OCI-LY7 (cell line): ENCODE measurements around the gene SIGLEC7. TPM values are rescaled to one million over a fixed set of nuclear protein-coding genes. Genes with fewer than 3 reads are reported as not detected.

Source experiments
- BruUV-seq: library from RNA; stranded (reverse); fragments of 400-500 nt; replicated peaks from 2 replicates; lab custom pipeline; 2021; lab: Mats Ljungman, UMichigan
- CTCF ChIA-PET: fragments of 300-600 bp; sonication (Branson Sonifier 250); formaldehyde crosslinking; loops from one replicate; lab custom pipeline; 2022; ENCODE audit warnings: antibody characterized with exemption; ENCODE audit not compliant: unreplicated experiment; lab: Charles Lee
- POLR2A ChIA-PET: fragments of 300-600 bp; sonication (Branson Sonifier 250); formaldehyde crosslinking; loops from one replicate; lab custom pipeline; 2022; ENCODE audit warnings: antibody characterized with exemption; lab: Charles Lee
- DNase-seq: peaks from one replicate; pipeline ENCODE4 v3.0.0-alpha.2; 2015; ENCODE audit warnings: low spot score
- H2AFZ ChIP-seq: fragments of 200-600 bp; sonication (generic), shearing (Covaris generic); 2 replicates; pipeline ENCODE4 v1.6.1; 2014; ENCODE audit warnings: mild to moderate bottlenecking, antibody characterized with exemption, low read length, moderate library complexity
- H3K27ac ChIP-seq: fragments of 200-600 bp; sonication (generic); 2 replicates; pipeline ENCODE4 v1.5.1; 2014; ENCODE audit warnings: mixed run types, low read depth, mild to moderate bottlenecking, moderate library complexity, low read length, inconsistent platforms; ENCODE audit not compliant: poor library complexity, severe bottlenecking
- H3K36me3 ChIP-seq: fragments of 200-600 bp; sonication (generic); 2 replicates; pipeline ENCODE4 v1.6.1; 2014; ENCODE audit warnings: mild to moderate bottlenecking, antibody characterized with exemption, low read length, moderate library complexity, mixed read lengths; ENCODE audit not compliant: insufficient read depth
- H3K4me1 ChIP-seq: fragments of 200-600 bp; sonication (generic); 2 replicates; pipeline ENCODE4 v1.5.1; 2014; ENCODE audit warnings: mild to moderate bottlenecking, low read length; ENCODE audit not compliant: insufficient read depth, poor library complexity, severe bottlenecking
- H3K4me2 ChIP-seq: fragments of 200-600 bp; sonication (generic); 2 replicates; pipeline ENCODE4 v1.6.1; 2014; ENCODE audit warnings: mild to moderate bottlenecking, low read length
- H3K4me3 ChIP-seq: fragments of 200-600 bp; sonication (generic); 2 replicates; pipeline ENCODE4 v1.5.1; 2014; ENCODE audit warnings: mild to moderate bottlenecking, low read depth, low read length; ENCODE audit not compliant: poor library complexity, severe bottlenecking
- H3K79me2 ChIP-seq: fragments of 200-600 bp; sonication (generic); 2 replicates; pipeline ENCODE4 v1.6.1; 2016; ENCODE audit warnings: low read depth, mild to moderate bottlenecking, low read length, moderate library complexity, mixed read lengths; ENCODE audit not compliant: insufficient read depth
- H3K9me2 ChIP-seq: fragments of 200-600 bp; sonication (generic); 2 replicates; pipeline ENCODE4 v1.6.1; 2016; ENCODE audit warnings: mild to moderate bottlenecking, low read length, mixed read lengths; ENCODE audit not compliant: insufficient read depth
- H3K9me3 ChIP-seq: fragments of 200-600 bp; sonication (generic); 2 replicates; pipeline ENCODE4 v1.6.1; 2014; ENCODE audit warnings: mild to moderate bottlenecking, mixed run types, low read length, mixed read lengths
- H4K20me1 ChIP-seq: fragments of 200-600 bp; sonication (generic); 2 replicates; pipeline ENCODE4 v1.6.1; 2014; ENCODE audit warnings: mild to moderate bottlenecking, antibody characterized with exemption, low read length, moderate library complexity, mixed read lengths; ENCODE audit not compliant: insufficient read depth
- EZH2phosphoT487 ChIP-seq: fragments of 200-600 bp; sonication (generic); IDR thresholded peaks from 2 replicates; pipeline ENCODE4 v1.6.1; 2018; ENCODE audit warnings: low read depth, borderline replicate concordance, mild to moderate bottlenecking, mixed run types, antibody characterized with exemption, low read length, moderate library complexity, mixed read lengths
- intact Hi-C: fragments of 100-400 bp; cut with micrococcal nuclease; formaldehyde crosslinking; loops from one replicate; pipeline ENCODE4 v1.10.0; 2022; ENCODE audit not compliant: unreplicated experiment
- total RNA-seq, 2 experiments: library from RNA; depleted of rRNA in 1 of 2; stranded (reverse); fragments of >200 nt in 1 of 2; shearing (Covaris generic) in 1 of 2; gene quantifications; 2 replicates each; pipeline ENCODE4 v1.2.3, GENCODE V29; 2014 to 2022
- TF ChIP-seq, protein P1 (sequence below): fragments of 200-600 bp; sonication (generic); conservative IDR thresholded peaks from 2 replicates; pipeline ENCODE4 v1.5.1; 2014; ENCODE audit warnings: mild to moderate bottlenecking, antibody characterized with exemption, low read length, moderate library complexity, mixed read lengths

Gene SIGLEC7
- total RNA-seq, 2 experiments from 2014 or later = not detected

- Histone ChIP-seq H4K20me1 (no peaks in the 10 kb centered on the region), H3K9me2 (no peaks in the 10 kb centered on the region), H3K27ac (no peak overlapping the region), H3K36me3 (no peaks in the 10 kb centered on the region), H3K79me2 (no peaks in the 10 kb centered on the region), H3K4me2 (no peak overlapping the region), H2AFZ (no peak overlapping the region), H3K4me3 (no peak overlapping the region), H3K4me1 (peaks cover 11% of the 10 kb centered on the region), H3K9me3 (no peaks in the 10 kb centered on the region)
- BruUV-seq = no TSS peak
- POLR2A ChIA-PET = no interaction called here
- TF ChIP-seq EZH2phosphoT487 = no peak
- TF ChIP-seq, protein P1, sequence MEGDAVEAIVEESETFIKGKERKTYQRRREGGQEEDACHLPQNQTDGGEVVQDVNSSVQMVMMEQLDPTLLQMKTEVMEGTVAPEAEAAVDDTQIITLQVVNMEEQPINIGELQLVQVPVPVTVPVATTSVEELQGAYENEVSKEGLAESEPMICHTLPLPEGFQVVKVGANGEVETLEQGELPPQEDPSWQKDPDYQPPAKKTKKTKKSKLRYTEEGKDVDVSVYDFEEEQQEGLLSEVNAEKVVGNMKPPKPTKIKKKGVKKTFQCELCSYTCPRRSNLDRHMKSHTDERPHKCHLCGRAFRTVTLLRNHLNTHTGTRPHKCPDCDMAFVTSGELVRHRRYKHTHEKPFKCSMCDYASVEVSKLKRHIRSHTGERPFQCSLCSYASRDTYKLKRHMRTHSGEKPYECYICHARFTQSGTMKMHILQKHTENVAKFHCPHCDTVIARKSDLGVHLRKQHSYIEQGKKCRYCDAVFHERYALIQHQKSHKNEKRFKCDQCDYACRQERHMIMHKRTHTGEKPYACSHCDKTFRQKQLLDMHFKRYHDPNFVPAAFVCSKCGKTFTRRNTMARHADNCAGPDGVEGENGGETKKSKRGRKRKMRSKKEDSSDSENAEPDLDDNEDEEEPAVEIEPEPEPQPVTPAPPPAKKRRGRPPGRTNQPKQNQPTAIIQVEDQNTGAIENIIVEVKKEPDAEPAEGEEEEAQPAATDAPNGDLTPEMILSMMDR = no peak
- DNase-seq = no peak
- intact Hi-C loops = no loop called here
- CTCF ChIA-PET = no interaction called here
These were observed 21.9 kb upstream of the SIGLEC7 start for GRCh38 chr19:51120160-51120559.

DNA sequence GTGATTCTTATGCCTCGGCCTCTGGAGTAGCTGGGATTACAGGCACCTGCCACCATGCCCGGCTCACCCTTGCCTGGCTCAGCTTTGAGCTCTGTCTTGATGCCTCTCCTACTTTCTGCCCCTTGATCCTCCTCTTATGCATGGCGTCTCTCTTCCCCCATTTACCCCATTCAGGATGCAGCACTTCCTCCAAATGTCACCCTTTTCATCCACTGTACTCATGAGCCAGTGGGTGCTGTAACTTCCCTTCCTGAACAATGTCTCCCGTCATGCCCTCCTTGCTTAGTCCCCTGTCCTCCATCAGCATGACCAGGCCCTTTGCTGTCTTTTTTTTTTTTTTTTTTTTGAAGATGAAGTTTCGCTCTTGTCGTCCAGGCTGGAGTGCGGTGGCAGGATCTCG lies 20.8 kb upstream of the SIGLEC7 start:
- H3K4me1 ChIP-seq = peaks cover 11% of the 10 kb centered on the region
- intact Hi-C loops = no loop called here
- H3K79me2 ChIP-seq = no peaks in the 10 kb centered on the region
- ChIA-PET CTCF (no interaction called here), POLR2A (no interaction called here)
- no peaks in the 10 kb centered on the region for H4K20me1 ChIP-seq
- no peak for DNase-seq
- H2AFZ ChIP-seq = no peak overlapping the region
- no peak for TF ChIP-seq EZH2phosphoT487
- TF ChIP-seq, protein P1 = no peak
- no peaks in the 10 kb centered on the region for H3K9me3 ChIP-seq
- H3K9me2 ChIP-seq = no peaks in the 10 kb centered on the region
- H3K27ac ChIP-seq = no peak overlapping the region
- no peaks in the 10 kb centered on the region for H3K36me3 ChIP-seq
- no peak overlapping the region for H3K4me3 ChIP-seq
- no TSS peak for BruUV-seq
- no peak overlapping the region for H3K4me2 ChIP-seq

DNA sequence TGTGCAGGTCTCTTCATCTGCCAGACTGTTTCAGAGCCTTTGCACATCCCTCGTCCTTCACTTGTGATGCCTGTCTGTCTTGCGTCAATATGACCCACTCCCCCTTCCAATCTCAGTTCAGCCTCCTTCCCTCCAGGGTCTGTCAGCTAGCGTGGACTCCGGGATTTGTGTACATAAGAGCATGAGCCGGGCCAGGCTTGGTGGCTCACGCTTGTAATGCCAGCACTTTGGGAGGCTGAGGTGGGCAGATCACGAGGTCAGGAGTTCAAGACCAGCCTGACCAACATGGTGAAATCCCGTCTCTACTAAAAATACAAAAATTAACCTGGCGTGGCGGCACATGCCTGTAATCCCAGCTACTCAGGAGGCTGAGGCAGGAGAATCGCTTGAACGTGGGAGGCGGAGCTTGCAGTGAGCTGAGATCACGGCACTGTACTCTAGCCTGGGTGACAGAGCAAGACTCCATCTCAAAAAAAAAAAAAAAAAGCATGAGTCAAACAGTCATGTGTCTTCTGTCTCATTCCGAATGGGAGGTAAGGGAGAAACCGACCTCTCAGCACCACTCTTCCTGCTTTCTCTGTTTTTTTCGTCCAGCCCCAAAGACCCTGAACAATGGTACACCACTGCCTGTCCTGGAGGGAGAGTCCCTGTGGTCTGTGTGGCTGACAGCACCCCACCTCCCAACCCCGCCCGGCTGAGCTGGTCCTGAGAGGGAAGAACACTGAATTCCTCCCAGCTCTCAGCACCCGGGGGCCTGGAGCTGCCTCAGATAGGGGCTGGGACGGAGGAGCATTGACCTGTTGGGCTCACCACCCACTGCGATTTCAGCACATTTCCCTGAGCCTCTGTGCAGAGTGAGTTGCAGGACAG lies 19.8 kb upstream of the SIGLEC7 start:
- POLR2A ChIA-PET = no interaction called here
- no peaks in the 10 kb centered on the region for H4K20me1 ChIP-seq
- H2AFZ ChIP-seq = no peak overlapping the region
- H3K79me2 ChIP-seq = no peaks in the 10 kb centered on the region
- no peak overlapping the region for H3K4me3 ChIP-seq
- no TSS peak for BruUV-seq
- H3K9me3 ChIP-seq = no peaks in the 10 kb centered on the region
- H3K4me2 ChIP-seq = no peak overlapping the region
- H3K27ac ChIP-seq = no peak overlapping the region
- DNase-seq = no peak
- H3K9me2 ChIP-seq = no peaks in the 10 kb centered on the region
- intact Hi-C loops = no loop called here
- TF ChIP-seq, protein P1 = no peak
- H3K4me1 ChIP-seq = peaks cover 12% of the 10 kb centered on the region
- CTCF ChIA-PET = no interaction called here
- H3K36me3 ChIP-seq = no peaks in the 10 kb centered on the region
